Mesenchymal stem cell (in vitro differentiated cells and primary cell): ENCODE results near the gene KCNQ2.

Experiments used
- DNase-seq: peaks from one replicate; pipeline ENCODE4 v3.0.0-alpha.2; 2013
- H2AFZ ChIP-seq: one replicate; pipeline ENCODE4 v1.6.1; 2013; ENCODE audit warnings: low read depth, mild to moderate bottlenecking, control low read depth, inconsistent platforms, low read length, moderate library complexity
- H2AK5ac ChIP-seq: 2 replicates; pipeline ENCODE4 v1.6.1; 2013; ENCODE audit warnings: low read length, moderate library complexity, mild to moderate bottlenecking, inconsistent platforms; ENCODE audit not compliant: severe bottlenecking
- H2BK120ac ChIP-seq: one replicate; pipeline ENCODE4 v1.6.1; 2013; ENCODE audit warnings: low read depth, mild to moderate bottlenecking, inconsistent platforms, low read length, moderate library complexity
- H2BK12ac ChIP-seq, 2 experiments: one replicate each; pipeline ENCODE4 v1.6.1; 2013; ENCODE audit warnings: inconsistent platforms in 2 of 2, low read length in 2 of 2, mild to moderate bottlenecking in 2 of 2, moderate library complexity in 2 of 2, control low read depth in 1 of 2
- H2BK15ac ChIP-seq: one replicate; pipeline ENCODE4 v1.6.1; 2013; ENCODE audit warnings: mild to moderate bottlenecking, low read depth, inconsistent platforms; ENCODE audit not compliant: poor library complexity, severe bottlenecking
- H2BK5ac ChIP-seq: 2 replicates; pipeline ENCODE4 v1.6.1; 2013; ENCODE audit warnings: low read depth, mild to moderate bottlenecking, low read length, control low read depth, inconsistent platforms; ENCODE audit not compliant: poor library complexity, severe bottlenecking
- H3K14ac ChIP-seq, 2 experiments: one replicate each; pipeline ENCODE4 v1.6.1; 2013; ENCODE audit warnings: inconsistent platforms in 2 of 2, low read length in 2 of 2, control low read depth in 1 of 2, mild to moderate bottlenecking in 1 of 2, moderate library complexity in 1 of 2
- H3K18ac ChIP-seq, 2 experiments: one replicate each; pipeline ENCODE4 v1.6.1; 2013; ENCODE audit warnings: inconsistent platforms in 2 of 2, low read length in 2 of 2, control low read depth in 1 of 2, low read depth in 1 of 2, mild to moderate bottlenecking in 1 of 2
- H3K23ac ChIP-seq, 2 experiments: one replicate each; pipeline ENCODE4 v1.6.1; 2013; ENCODE audit warnings: inconsistent platforms in 2 of 2, low read length in 2 of 2, mild to moderate bottlenecking in 2 of 2, moderate library complexity in 2 of 2, control low read depth in 1 of 2
- H3K27ac ChIP-seq: 2 replicates; pipeline ENCODE4 v1.5.1; 2013; ENCODE audit warnings: mild to moderate bottlenecking, moderate library complexity, low read length, control low read depth, inconsistent platforms; ENCODE audit not compliant: poor library complexity, severe bottlenecking
- H3K27me3 ChIP-seq, 2 experiments: 2 replicates each; pipeline versions ENCODE4 v1.6.1 to v1.7.0; 2013; ENCODE audit warnings: low read length in 2 of 2, mild to moderate bottlenecking in 2 of 2, moderate library complexity in 2 of 2, control low read depth in 1 of 2, inconsistent platforms in 1 of 2; ENCODE audit not compliant: control insufficient read depth in 1 of 2, insufficient read depth in 1 of 2
- H3K36me3 ChIP-seq, 2 experiments: 2 replicates each; pipeline versions ENCODE4 v1.6.1 to v1.7.0; 2013; ENCODE audit warnings: low read length in 2 of 2, control low read depth in 1 of 2, inconsistent platforms in 1 of 2, low read depth in 1 of 2, mild to moderate bottlenecking in 1 of 2; ENCODE audit not compliant: insufficient read depth in 2 of 2, control insufficient read depth in 1 of 2
- H3K4ac ChIP-seq, 2 experiments: one replicate each; pipeline ENCODE4 v1.6.1; 2013; ENCODE audit warnings: inconsistent platforms in 2 of 2, low read length in 2 of 2, mild to moderate bottlenecking in 2 of 2, moderate library complexity in 2 of 2, control low read depth in 1 of 2, low read depth in 1 of 2
- H3K4me1 ChIP-seq: 2 replicates; pipeline ENCODE4 v1.6.1; 2013; ENCODE audit warnings: low read depth, low read length, control low read depth; ENCODE audit not compliant: control insufficient read depth, insufficient read depth
- H3K4me2 ChIP-seq: 2 replicates; pipeline ENCODE4 v1.6.1; 2013; ENCODE audit warnings: low read length, mild to moderate bottlenecking, inconsistent platforms; ENCODE audit not compliant: poor library complexity, severe bottlenecking
- H3K4me3 ChIP-seq, 2 experiments: 2 replicates each; pipeline versions ENCODE4 v1.5.1 to v1.7.0; 2013; ENCODE audit warnings: low read length in 2 of 2, mild to moderate bottlenecking in 2 of 2, control low read depth in 1 of 2, low read depth in 1 of 2; ENCODE audit not compliant: insufficient read depth in 1 of 2
- H3K79me1 ChIP-seq: replicated peaks from 2 replicates; pipeline ENCODE4 v1.6.1; 2013; ENCODE audit warnings: mild to moderate bottlenecking, control low read depth, low read length, inconsistent platforms; ENCODE audit not compliant: poor library complexity, severe bottlenecking
- H3K9ac ChIP-seq: 2 replicates; pipeline ENCODE4 v1.7.0; 2013; ENCODE audit warnings: mild to moderate bottlenecking, low read length, moderate library complexity
- H3K9me3 ChIP-seq: 2 replicates; pipeline ENCODE4 v1.7.0; 2013; ENCODE audit warnings: mild to moderate bottlenecking, low read length; ENCODE audit not compliant: control insufficient read depth
- H4K8ac ChIP-seq: one replicate; pipeline ENCODE4 v1.6.1; 2013; ENCODE audit warnings: inconsistent platforms, mild to moderate bottlenecking, low read length, moderate library complexity
- H4K91ac ChIP-seq: one replicate; pipeline ENCODE4 v1.6.1; 2013; ENCODE audit warnings: mild to moderate bottlenecking, low read length, inconsistent platforms
- WGBS: methylation state at CpG from one replicate; pipeline ENCODE4 v1.1.7; 2013; ENCODE audit warnings: mixed read lengths; 5-methylcytosine and 5-hydroxymethylcytosine counted together

KCNQ2 gene

GRCh38 chr20:63505281-63505680 is 32.8 kb upstream of the KCNQ2 start:
- no peak overlapping the region for H3K4me2 ChIP-seq
- no peak overlapping the region for H3K4ac ChIP-seq

GRCh38 chr20:63504642-63505041 is 32.2 kb upstream of the KCNQ2 start:
- Histone ChIP-seq H4K91ac (no peak overlapping the region), H3K4me1 (peaks cover 10% of the 10 kb centered on the region), H2AFZ (no peak overlapping the region), H3K79me1 (no peaks in the 10 kb centered on the region), H3K4me2 (no peak overlapping the region), H2AK5ac (no peak overlapping the region), H4K8ac (no peak overlapping the region), H3K4me3 (no peak overlapping the region), H3K14ac (no peak overlapping the region), H2BK12ac (no peak overlapping the region), H3K36me3 (no peaks in the 10 kb centered on the region), H3K4ac (no peak overlapping the region), H2BK5ac (no peak overlapping the region), H3K27ac (no peak overlapping the region), H3K9me3 (peaks cover 12% of the 10 kb centered on the region), H2BK120ac (no peak overlapping the region), H3K9ac (no peak overlapping the region), H3K27me3 (peaks cover 44 to 73% of the 10 kb centered on the region in 2 experiments), H3K23ac (no peak overlapping the region), H3K18ac (no peak overlapping the region), H2BK15ac (no peak overlapping the region)
- 84% methylated on average over 9 of the region's 9 CpGs for WGBS
- no peak for DNase-seq

More at GRCh38 chr20:63505281-63505680, 32.8 kb upstream of the KCNQ2 start:
- no peak overlapping the region for H3K14ac ChIP-seq
- no peak overlapping the region for H2BK12ac ChIP-seq
- H4K8ac ChIP-seq = no peak overlapping the region
- H3K4me3 ChIP-seq = no peak overlapping the region
- H3K18ac ChIP-seq = no peak overlapping the region
- H3K4me1 ChIP-seq = peaks cover 10% of the 10 kb centered on the region
- H3K9me3 ChIP-seq = peaks cover 12% of the 10 kb centered on the region
- no peak overlapping the region for H2BK15ac ChIP-seq
- H3K23ac ChIP-seq = no peak overlapping the region
- H3K36me3 ChIP-seq = no peaks in the 10 kb centered on the region
- WGBS = 81% methylated on average over 7 of the region's 8 CpGs
- no peak overlapping the region for H2BK5ac ChIP-seq
- H3K27ac ChIP-seq = no peak overlapping the region
- H3K27me3 ChIP-seq = peaks cover 37 to 71% of the 10 kb centered on the region in 2 experiments
- H3K9ac ChIP-seq = no peak overlapping the region
- no peak overlapping the region for H4K91ac ChIP-seq
- DNase-seq = no peak
- no peak overlapping the region for H2AK5ac ChIP-seq
- H2BK120ac ChIP-seq = no peak overlapping the region
- H3K79me1 ChIP-seq = no peaks in the 10 kb centered on the region
- no peak overlapping the region for H2AFZ ChIP-seq

GRCh38 chr20:63503524-63503923 is 31.1 kb upstream of the KCNQ2 start:
- no peak overlapping the region for H2BK5ac ChIP-seq
- no peak overlapping the region for H3K4me3 ChIP-seq
- H2BK120ac ChIP-seq = no peak overlapping the region
- peaks cover 20% of the 10 kb centered on the region for H3K4me1 ChIP-seq
- H3K14ac ChIP-seq = no peak overlapping the region
- no peaks in the 10 kb centered on the region for H3K79me1 ChIP-seq
- H3K9ac ChIP-seq = no peak overlapping the region
- peaks cover 48 to 71% of the 10 kb centered on the region in 2 experiments for H3K27me3 ChIP-seq
- H4K8ac ChIP-seq = no peak overlapping the region
- H2BK12ac ChIP-seq = no peak overlapping the region
- H3K23ac ChIP-seq = no peak overlapping the region
- H3K9me3 ChIP-seq = peaks cover 12% of the 10 kb centered on the region
- H3K4me2 ChIP-seq = no peak overlapping the region
- no peak overlapping the region for H2AK5ac ChIP-seq
- H4K91ac ChIP-seq = no peak overlapping the region
- H3K4ac ChIP-seq = no peak overlapping the region
- H3K18ac ChIP-seq = no peak overlapping the region
- DNase-seq = no peak
- no peaks in the 10 kb centered on the region for H3K36me3 ChIP-seq
- H3K27ac ChIP-seq = no peak overlapping the region
- 65% methylated on average over 6 of the region's 7 CpGs for WGBS
- no peak overlapping the region for H2BK15ac ChIP-seq
- no peak overlapping the region for H2AFZ ChIP-seq

- Histone ChIP-seq H3K18ac (no peak overlapping the region), H2BK15ac (no peak overlapping the region), H3K4me2 (no peak overlapping the region), H2BK5ac (no peak overlapping the region), H3K9me3 (peaks cover 12% of the 10 kb centered on the region), H2AK5ac (no peak overlapping the region), H3K4me1 (peaks cover 28% of the 10 kb centered on the region), H4K91ac (no peak overlapping the region), H3K9ac (no peak overlapping the region), H3K36me3 (no peaks in the 10 kb centered on the region), H3K4ac (no peak overlapping the region), H3K79me1 (no peaks in the 10 kb centered on the region), H2BK12ac (no peak overlapping the region), H3K27me3 (peaks cover 55 to 69% of the 10 kb centered on the region in 2 experiments), H4K8ac (no peak overlapping the region), H2AFZ (no peak overlapping the region), H2BK120ac (no peak overlapping the region), H3K23ac (no peak overlapping the region), H3K4me3 (no peak overlapping the region), H3K14ac (no peak overlapping the region), H3K27ac (no peak overlapping the region)
- 68% methylated on average over 15 of the region's 15 CpGs for WGBS
- DNase-seq = no peak
Observed at GRCh38 chr20:63502671-63503172, 30.3 kb upstream of the KCNQ2 start.
